Measurements from ENCODE around the gene ASCL5.

ASCL5 gene

DNA sequence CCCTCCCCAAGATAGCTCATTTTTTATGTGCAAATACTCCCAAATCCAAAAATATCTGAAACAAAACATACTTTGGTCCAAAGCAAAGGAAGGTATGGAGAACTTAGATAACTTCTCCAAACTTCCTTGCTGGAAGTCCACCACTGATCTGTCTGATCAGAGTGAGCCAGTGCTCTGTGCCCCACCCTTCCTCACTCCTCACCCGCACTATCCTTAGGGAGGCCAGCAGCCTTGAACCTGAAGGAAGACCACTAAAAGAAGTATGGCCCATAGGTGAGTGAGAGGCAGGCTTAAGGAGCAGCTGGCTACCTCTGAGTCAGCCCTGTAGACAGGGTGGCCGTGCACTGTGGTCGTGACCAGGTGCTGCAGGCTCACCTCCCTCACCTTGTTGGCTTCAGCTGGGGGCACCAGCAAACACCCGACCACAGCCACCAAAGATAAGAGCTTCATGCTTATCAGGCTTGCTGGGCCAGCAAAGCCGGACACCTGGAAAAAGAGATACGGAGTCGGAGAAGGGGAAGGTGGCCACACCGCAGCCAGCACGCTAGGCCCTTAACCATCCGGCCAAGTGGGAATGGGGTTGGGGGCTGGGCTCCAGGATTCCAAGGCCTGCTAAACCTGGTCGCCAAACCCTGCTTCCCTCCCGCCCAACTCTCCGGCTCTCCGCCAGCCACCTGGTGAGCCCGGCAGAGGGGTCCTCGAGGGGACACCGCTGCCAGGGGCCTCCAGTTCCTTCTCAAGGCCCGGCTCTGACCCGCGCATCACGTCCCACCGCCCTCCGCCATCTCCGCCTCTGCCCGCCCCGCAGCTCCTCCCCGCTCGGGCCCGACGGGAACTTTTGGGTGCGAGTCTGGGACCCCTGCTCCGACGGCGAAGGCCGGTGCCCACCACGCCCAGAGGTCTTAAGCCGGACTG is 26.7 kb upstream of the ASCL5 start:
- FAIRE-seq, result no peak

DNA sequence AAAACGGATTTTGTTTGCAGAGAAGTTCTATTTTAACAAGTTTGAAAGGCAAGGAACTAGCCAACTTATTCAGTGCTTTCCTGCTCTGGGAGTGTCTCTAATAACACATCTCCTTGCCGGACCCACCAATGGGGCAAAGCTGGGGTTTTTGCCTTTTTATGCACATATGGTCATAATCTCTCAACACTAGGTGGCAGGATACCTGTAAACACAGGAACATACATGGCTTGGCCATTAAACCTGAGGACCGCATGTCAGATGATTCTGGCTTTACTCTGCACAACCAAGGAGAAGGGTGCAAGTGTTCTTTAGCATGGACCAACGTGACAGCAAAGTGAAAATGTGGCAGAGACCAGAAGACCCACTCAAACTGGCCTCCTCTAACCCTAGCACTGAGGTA is 22.4 kb upstream of the ASCL5 start:
- FAIRE-seq, result no peak

DNA sequence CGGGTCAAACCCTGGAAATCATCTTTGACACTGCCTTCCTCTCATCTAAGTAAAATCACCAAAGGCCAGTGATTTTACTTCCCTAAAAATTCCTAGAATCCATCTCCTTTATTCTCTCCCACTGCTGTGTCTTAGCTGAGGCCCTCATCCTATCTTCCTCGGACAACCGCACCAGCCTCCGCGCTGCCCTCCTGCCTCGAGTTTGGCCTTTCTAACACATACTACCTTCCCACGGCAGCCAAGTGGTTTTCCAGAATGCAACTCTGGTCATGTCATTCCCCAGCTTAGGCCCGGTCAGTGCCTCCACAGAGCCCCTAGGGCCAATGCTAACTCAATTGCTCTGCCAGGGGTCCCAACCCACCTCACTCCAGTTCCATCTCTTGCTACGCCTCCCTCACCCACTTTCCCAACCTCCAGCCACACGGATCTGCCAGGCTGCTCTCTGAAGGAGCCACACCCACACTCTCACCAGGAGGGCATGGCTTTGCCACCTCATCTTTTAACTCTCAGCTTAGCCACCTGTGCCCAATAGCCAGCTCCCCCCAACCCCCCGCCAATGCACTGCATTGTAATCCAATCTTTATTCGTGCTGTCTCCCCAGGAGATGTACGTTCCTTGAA is 20.5 kb upstream of the ASCL5 start:
- FAIRE-seq, result no peak

DNA sequence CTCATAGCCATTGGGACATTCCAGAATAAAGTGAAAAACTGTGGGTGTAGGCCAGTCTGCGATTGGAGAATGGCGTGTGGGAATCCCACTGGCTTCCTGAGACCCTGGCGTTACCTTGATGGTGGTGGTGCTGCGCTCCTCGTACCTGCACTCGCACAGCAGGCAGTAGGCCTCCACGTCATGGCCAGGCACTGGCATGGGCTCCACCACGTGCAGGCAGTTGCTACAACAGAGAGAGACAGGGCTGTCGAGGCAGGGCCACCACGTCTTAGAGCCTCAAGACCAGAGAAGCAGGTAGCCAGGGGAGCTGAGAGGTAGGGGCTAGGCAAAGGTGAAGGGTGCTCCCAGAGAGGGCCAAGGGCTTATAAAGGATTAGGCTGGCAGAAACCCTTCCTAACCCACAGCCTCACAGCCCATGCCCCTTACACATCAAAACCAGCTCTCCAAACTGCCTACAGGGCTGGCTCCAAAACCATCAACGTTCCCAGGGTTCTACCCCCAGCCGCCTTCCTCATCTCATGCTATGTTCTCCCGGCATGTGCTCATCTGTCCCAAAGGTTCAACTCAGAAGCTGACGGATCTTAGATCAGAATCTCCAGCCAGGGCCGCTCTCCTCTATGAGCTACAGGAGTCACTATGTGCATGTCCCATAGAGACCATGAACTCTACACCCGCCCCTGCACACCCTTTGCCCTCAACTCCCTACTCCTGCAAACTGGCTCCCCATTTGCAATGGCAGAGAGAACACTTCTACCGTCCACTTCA is 19.8 kb upstream of the ASCL5 start:
- no peak for FAIRE-seq

DNA sequence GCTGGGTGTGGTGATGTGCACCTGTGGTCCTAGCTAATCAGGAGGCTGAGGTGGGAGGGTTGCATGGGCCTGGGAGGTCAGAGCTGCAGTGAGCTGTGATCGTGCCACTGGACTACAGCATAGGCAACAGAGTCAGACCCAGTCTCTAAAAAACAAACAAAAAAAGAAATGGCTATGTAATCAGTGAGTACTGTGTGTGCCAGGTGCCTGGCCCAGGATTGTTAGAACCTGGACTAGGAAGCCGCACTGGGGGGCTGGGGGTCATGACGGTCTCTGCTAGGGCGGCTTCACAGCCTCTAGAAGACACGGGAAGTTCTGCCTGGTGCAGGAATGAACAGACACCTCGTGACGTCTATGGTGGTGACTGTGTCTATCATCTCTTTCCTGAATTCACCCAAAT is 18.8 kb upstream of the ASCL5 start:
- no peak for FAIRE-seq

DNA sequence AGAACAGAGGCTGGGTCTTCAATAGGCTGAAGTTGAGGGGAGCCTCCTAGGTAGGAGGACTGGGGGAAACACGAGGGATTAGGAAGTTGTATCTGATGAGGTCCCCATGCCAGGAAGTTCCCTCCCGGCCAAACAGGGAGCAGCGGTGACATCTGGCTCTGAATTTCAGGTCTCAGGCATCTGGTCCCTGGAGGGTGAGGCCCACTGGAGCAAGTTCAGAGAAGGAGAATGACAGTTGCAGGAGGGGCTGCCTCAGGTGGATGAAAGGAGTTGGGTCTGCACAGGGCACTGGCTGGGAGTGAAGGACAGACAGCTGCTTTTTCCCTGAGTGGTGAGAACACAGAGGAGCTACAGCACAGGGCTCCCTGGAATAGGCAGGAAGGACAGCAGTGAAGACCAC is 18.1 kb upstream of the ASCL5 start:
- FAIRE-seq, result no peak

DNA sequence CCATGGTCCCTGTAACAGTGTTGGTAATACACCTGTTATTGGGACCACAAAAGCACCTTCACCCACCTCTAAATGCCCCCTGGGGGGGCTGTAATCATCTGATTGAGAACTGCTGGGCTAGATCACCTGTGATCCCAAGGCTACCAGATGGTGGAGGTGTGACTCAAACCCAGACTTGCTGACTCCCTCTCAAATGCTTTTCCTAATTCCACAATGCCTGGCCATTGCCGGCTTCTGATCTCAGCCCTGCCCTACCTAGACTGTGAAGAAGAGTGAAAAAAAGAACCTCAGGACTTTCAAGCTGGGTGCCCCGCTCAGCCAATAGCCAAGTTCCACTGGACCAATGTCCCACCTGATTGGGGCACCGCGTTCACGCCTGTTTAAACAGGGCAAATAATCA is 17.7 kb upstream of the ASCL5 start:
- FAIRE-seq, result no peak

DNA sequence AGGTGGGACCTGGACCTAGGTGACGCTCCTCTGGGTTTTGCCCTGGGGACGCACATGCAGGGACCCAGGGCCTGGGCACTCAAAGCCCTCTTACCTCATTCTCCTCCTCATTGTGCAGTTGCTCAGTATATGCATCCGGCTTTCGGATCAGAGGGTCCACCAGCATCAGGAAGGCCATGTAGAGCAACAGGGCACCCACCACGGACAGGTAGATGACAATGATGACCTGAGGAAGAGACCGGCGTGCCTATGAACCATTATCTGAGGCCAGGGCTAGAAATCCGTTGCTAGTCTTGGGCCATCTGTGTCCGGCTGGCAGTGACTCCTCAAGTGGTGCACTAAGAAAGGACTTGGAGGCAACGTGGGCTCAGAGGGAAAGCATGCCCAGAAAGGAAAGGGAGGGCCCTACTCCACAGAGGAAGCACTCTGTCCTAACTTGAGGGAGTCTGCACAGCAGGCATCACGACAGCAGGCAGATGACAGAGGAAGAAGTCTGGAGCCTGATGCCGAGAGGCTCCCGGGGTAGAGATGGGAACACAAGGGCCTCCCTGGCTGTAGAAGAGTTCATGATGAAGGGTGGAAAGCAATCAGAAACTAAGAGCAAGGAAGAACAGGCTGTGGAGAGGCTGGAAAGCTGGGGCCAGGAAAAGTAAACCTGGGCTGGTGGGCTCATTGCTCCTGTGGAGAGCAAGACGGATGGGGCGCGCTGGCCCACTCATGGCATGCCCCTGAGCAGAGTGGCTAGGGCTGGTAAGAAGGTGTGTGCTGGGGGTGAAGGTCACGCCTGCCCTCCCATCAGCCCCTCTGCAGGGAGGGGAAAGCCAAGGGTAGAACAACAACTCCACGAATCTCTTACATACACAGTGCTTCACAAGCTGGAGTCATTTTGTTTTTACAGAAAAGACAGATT is 17.0 kb upstream of the ASCL5 start:
- no peak for FAIRE-seq

DNA sequence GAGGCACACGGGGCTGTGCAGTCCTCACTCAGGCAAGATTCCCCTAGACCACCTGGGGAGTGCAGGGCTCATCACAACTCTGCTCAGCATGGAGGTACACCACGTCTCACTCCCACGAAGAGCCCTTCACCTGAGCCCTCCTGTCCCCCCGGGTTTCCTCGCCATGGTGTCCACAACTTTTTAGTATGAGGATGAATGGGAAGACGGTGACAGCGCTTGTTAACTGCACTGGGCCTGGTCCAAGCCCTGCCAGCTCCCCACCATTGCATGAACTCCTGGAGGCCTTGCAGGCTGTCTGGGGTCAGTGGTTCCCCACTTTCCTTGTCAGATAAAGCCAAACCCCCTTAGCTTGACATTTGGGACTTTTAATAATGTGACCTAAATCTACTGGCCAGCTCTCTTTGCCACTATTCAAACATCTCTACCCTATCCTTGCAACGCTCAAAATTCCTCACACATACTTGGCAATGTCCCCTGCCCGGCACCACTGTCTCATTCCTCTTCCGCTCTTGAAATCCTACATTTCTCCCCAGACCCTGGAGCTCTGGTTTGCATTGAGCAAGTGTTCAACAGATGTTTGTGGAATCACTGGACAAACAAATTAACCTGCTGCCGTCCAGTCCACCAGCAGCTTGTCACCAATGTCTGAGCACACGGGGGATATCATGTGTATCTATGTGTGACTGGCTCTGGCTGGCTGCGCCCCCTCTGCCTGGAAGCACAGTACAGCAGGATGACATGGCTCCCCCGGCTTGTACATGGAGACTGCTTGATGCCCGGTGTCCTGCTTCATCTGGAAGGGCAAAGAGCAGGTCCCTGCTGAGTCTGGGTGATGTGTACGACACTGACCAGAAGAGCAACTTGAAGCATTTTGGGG is 16.1 kb upstream of the ASCL5 start:
- no peak for FAIRE-seq

DNA sequence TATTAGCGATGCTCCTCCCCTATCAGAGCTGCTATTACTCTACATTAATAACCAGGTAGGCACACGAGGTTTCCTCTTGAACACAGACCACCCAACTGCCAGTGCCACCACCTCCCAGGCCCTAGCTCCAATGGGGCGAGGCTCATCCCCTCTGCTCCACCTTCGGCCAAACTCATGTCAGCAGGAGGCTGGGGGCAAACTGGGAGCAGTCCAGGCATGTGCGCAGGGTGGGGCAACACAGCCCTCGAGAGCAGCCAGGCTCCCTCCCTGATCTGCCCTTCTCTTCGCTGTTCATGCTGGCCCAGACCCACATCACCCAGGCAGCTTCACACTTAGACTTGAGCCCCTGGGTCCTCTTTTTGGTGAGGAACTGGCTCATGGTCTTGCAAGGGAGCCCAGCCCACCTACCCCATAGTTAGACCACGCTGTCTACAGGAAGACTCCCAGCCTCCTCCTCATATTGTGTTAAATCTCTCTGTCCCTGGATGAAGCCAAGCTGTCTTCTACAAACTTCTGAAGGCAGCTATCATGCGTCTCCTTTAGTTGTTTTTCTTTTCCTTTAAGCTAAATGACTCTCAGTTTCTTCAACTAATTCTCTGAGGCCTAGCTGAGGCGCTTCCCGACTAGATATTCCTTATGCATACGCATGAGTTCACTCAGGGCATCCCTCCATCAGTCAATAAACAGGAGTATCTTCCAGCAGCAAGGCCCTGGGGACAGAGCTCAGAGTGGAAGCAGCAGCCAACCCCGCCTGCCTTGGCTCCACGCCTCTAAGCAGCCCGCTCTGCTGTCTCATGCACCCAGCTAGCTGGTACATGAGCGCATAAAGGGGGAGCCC is 15.2 kb upstream of the ASCL5 start:
- no peak for FAIRE-seq

DNA sequence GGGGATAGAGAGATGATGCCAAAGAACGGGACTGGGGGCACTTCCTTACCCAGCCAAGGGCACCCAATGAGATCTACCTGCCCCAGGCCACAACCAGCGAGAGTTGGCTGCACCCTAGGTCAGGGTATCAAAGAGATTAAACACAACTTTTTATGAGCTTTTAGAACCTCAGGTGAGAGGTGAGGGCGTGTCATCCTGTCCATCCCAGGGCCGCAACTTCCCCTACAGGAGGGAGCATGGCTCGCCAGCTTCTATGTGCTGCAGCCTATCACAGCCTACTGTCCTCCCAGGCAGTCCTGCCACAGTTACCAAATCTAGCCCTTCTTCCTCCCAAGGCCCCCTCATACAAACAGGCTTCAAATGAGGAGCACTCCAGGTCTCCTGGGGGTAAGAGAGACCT is 14.4 kb upstream of the ASCL5 start:
- FAIRE-seq, result no peak

DNA sequence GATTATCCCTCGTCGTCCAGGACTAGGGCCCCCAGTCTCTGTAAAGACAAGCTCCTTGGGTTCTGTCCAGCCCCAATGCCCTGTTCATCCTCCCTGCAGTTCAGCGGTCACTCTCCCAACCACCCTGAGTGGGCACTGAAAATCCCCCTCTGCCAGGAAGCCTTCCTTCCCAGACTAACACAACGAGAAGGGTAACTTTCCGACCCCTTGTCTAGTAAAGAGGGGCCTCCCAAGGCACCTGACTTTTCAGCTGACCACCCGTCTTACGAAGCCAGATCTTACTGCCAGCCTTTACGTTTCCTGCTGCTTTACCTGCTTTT is 13.9 kb upstream of the ASCL5 start:
- no peak for FAIRE-seq

DNA sequence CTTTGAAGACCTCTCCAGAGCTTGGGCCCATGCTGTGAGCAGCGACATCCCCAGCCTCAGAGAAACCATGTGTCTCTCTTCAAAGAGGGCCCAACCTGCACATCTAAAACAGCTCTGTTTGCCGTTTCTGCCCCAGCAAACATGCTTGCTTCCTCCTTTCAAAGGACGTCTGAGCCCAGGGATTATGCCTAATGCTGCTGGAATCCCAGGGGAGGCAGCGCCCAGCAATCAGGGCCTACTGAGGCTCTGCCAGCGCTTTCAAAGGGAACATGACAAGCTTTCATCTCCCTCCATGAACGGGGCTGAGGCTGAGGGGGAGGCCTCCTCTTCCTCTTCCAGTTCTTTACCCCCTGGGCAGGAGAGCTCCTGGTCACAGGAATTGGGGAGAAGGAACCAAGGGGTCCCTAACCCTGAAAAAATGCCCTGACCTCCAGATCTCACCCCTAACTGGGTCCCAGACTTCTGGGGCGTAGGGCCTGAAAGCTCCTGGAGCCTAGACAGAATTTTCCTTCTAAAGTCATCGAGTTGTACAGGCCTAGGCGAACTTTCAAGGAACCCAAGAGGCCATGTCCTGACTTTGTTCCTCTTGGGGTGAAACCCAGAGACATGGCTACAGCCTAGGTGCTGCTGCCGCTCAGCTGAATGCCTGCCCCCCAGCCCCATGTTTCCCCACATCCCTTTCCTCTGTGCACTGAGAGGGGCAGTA is 13.4 kb upstream of the ASCL5 start:
- FAIRE-seq, result no peak

DNA sequence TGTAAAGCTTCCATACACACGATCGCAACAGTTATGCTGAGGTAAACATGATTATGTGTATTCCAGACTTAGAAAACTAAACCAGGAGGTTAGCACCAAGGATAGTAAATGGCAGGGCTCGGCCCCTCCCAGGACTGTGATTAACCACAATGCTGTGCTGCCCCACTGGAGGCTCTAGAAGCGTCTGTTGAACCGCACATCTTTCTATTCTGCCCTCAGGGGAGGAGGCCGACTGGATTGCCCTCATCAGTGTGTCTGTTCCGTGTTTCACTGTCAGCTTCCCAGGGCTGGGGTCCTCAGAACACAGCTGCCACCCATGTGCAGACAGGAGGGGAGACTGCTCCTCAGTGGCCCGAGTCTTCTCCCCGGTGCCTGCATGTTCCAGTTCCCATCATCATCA is 12.8 kb upstream of the ASCL5 start:
- no peak for FAIRE-seq

DNA sequence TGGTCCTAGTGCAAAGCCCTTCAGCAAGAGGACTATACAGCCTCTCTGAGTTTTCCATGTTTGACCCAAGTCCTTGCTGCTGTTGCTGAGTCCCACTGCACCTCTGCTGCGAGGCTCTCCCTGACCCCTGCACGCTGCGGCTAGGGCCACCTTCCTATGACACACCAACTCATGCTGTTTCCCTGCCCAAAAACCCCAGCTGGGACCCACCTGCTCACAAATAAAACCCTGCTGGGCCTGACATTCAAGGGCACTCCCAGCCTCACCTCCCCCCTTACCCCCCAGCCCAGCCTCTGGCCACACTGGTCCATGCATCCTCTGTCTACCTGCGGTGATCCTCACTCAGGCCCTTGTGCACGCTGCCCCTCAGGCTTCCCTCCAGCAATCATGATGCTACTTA is 12.3 kb upstream of the ASCL5 start:
- FAIRE-seq, result no peak

DNA sequence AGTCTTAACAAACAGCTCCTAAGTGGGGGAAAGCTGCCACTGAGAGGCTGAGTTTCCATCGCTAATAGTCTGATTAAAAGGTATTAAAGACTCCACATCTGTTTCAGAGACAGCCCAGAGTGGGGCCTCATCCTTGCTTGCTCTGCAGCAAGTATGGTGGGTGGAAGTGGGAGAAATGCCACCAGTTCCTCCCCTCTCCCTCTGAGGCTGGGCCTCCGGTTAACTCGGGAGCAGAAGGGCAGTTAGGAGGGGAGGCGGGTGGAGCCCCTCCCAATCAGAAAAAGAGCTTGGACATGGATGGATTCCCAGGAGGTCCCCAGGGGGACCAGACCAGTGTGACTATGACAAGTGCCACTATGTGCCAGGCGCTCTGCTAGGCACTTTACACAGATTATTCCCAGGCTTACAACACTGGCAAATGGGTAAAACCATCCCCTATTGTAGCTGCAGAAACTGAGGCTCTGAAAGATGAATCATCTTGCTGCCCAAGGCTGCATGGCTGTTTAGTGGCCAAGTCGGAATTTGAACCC is 11.4 kb upstream of the ASCL5 start:
- FAIRE-seq, result no peak

DNA sequence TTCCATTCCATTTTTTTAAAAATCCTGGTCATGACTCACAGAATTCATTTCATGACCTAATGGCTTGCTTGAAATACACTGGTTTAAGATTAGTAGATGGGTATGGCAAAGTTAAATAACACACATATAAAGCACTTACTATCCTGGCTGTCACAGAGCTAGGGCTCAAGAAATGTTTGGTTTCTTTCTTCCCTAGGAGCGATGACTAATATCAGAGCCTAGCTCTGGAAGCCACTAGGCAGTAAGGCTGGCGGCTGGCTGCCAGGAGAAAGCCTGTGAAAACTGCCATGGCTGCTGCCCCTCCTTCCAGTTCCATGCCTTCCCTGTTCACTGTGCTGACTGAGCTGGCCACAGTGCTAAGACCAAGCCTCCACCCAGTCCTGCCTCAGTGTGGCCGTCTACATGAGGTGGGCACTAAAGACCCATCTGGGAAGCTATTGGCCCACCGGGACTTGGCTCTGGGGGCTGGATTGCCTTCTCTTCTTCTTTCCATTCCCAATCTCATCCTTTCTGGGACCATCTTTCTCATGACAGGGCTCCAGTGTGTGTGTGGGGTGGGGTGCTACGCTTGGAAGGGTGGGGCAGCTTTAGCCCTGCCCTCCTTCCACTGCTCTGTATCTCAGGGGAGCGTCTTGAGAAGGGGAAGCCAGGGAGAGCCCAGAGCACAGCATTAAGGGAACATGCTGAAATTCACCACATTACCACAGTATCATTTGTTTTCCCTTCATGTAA is 10.8 kb upstream of the ASCL5 start:
- FAIRE-seq, result no peak

DNA sequence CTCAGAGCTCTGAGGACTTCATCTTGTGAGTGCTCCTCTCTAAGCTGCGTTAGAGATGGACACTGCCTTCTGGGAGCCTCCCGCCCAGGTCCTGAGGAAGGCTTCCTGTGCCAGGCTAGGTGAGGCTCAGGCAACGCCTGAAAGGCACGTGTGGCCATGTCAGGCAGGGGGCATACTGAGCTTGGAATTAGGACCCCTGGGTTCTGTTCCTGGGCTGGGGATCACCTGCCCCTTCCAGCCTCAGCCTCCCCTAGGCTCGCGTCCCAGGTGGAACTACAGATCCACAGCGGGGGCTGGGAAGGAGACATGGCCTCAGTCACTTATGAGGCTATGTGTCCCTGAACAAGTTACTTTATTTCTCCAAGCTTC is 10.0 kb upstream of the ASCL5 start:
- no peak for FAIRE-seq

DNA sequence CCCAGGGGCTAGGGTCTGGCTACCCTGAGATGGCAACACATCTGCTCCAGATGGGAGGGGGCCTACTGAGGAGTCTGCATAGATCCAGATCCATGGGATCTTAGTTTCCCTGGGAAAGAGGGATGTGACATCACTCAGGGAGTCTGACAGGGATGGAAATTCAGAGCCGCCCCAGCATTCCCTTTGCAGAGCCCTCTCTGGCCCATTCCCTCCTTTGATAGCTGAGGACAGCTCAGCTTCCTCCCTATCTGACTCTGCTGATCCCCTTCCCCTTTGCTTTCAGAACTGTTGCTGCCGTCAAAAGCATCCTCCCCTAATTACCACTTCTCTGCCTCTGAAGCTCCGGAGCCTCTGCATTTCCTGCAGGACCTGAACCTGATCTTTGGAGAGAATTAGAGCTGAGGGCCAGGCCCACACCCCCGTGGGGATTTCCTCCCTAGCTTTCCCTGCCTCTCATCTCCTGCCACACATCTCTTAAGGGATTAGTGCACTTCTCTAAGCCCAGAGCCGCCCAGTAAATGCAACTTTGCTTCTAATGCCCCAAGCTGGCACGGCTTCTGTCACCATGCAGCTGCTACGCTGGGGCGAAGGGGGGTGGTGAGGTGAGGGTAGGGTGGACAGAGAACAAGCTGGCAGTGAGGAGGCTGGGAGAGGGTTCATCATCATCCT is 9.5 kb upstream of the ASCL5 start:
- no peak for FAIRE-seq

All from islet of Langerhans (tissue), 1 donor.